Ishikawa (cell line): ENCODE data around the gene NRG2.

Experiments
- CEBPB ChIP-seq: IDR thresholded peaks from 2 replicates; pipeline ENCODE4 v1.6.1; 2012
- CREB1 ChIP-seq: IDR thresholded peaks from 2 replicates; pipeline ENCODE4 v1.6.1; 2012; ENCODE audit warnings: low read depth
- EP300 ChIP-seq: IDR thresholded peaks from 2 replicates; pipeline ENCODE4 v1.6.1; 2012; ENCODE audit warnings: borderline replicate concordance
- FOXM1 ChIP-seq: IDR thresholded peaks from 2 replicates; pipeline ENCODE4 v1.6.1; 2012; ENCODE audit warnings: low read depth, borderline replicate concordance
- MAX ChIP-seq: IDR thresholded peaks from 2 replicates; pipeline ENCODE4 v1.6.1; 2012
- RAD21 ChIP-seq: IDR thresholded peaks from 2 replicates; pipeline ENCODE4 v1.6.1; 2012; ENCODE audit warnings: low read depth
- REST ChIP-seq: IDR thresholded peaks from 2 replicates; pipeline ENCODE4 v1.6.1; 2012; ENCODE audit warnings: low read depth, mild to moderate bottlenecking
- TAF1 ChIP-seq: IDR thresholded peaks from 2 replicates; pipeline ENCODE4 v1.6.1; 2012; ENCODE audit warnings: low read depth, mild to moderate bottlenecking
- USF1 ChIP-seq: IDR thresholded peaks from 2 replicates; pipeline ENCODE4 v1.6.1; 2012
- YY1 ChIP-seq: IDR thresholded peaks from 2 replicates; pipeline ENCODE4 v1.6.1; 2012; ENCODE audit warnings: low read depth

GRCh38 chr5:139961435-139962157, 81.5 kb downstream of the NRG2 start:
- no peak for TF ChIP-seq FOXM1
- no peak for TF ChIP-seq USF1
- TF ChIP-seq EP300: no peak
- no peak for TF ChIP-seq YY1
- TF ChIP-seq TAF1: no peak
- no peak for TF ChIP-seq MAX
- TF ChIP-seq REST: no peak
- TF ChIP-seq CREB1: no peak
- TF ChIP-seq RAD21: no peak
- TF ChIP-seq CEBPB: no peak
